GM18868 (cell line): Measurements from ENCODE around the gene CENPM.

ENCODE experiments used
- ATAC-seq: cut with Tn5 transposase; IDR thresholded peaks from one replicate; pipeline ENCODE4 v1.9.1; 2021; ENCODE audit warnings: mild to moderate bottlenecking, moderate library complexity; ENCODE audit not compliant: unreplicated experiment

The CENPM gene

DNA sequence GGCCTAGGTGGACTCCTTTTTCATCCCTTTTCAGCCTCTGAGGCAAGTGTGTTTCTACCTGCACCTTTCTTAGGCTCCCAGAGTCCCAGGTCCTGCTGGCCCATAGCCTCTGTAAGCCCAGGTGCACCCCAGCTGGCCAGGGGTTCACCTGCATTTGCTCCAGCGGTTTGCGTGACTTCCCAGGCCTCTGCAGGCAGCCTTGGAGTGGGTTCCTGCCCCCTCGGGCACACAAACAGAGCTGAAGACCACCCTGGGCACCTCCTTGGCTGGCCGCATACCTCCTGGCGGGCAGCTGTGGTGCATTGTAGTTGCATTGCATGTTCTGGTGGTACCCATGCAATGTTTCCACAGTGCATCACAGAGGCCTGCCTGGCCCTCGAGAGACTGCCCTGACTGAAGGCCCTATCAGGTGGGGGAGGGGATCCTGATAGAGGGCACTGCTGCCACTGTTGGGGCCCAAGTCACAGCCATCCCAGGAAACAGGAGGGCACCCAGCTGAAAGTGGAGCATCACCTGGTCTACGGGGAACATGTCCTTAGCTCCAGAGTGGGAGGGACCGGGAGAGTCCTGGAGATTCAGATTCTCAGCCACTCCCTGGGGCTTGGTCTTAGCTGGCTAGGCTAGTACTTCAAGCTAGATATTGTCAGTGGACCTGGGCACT lies 46.2 kb downstream of the CENPM start:
- no peak for ATAC-seq

DNA sequence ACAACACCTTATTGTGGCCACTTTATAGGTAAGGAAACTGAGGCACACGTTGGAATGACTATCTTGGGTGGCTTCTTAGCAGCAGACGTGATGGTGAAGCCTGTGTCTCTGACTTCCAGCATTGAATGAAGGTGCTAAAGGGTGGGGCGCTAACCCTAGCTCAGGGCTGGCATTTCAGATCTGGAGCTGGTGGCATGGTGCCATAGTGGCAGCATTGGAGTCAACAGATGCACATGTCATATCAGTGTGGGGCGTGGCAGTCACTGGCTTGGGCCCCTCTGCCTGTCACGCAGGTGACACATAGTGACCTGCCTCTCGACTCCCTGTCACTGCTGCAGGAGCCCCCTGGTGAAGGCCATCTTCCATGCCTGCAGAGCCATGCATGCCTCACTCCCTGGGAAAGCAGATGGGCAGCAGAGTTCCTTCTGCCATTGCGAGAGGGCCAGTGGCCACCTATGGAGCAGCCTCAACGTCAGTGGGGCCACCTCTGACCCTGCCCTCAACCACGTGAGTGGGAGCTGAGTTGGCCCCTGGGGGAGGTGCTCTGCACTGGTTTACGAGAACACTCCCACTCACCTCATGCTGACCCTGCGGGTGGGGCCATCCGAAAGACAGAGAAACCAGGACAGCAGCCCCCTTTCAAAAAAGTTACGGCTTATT lies 46.8 kb downstream of the CENPM start:
- no peak for ATAC-seq

DNA sequence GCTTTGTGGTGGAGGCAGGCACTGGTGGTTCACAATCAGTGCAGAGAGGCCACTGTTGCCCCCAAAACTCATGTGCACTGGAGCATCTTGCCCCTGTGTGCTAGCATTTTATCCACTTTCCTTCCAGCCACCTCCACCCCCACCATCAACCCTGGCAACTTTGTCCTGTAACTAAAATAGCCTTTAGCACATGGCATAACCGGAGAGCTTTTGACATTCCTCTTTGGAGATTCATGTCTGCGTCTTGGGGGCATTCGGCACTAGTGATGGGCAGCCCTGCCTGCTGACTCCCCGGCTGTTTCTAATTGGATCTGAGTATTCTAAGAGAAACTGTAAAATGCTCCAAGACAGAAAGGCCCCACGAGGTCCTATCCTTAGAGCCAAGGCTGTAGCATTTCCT lies 47.8 kb downstream of the CENPM start:
- ATAC-seq = no peak

DNA sequence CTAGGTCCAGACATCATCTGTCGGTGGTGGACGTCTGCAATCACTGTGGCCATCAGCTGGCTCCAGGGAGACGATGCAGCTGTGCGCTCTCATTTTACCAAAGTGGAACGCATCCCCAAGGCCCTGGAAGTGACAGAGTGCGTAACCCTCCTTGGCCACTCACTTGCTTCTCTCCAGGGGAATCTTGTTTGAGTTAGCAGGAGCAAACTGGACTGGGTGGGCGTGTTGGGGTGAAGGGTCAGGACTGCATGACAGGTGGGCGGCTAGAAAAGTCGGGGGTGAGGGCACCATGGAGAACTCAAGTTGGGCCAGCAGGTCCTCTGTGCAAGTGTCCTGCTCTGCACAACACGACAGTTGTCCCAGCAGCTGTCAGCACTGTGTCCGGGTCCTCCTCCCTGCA lies 48.3 kb downstream of the CENPM start:
- ATAC-seq = no peak

DNA sequence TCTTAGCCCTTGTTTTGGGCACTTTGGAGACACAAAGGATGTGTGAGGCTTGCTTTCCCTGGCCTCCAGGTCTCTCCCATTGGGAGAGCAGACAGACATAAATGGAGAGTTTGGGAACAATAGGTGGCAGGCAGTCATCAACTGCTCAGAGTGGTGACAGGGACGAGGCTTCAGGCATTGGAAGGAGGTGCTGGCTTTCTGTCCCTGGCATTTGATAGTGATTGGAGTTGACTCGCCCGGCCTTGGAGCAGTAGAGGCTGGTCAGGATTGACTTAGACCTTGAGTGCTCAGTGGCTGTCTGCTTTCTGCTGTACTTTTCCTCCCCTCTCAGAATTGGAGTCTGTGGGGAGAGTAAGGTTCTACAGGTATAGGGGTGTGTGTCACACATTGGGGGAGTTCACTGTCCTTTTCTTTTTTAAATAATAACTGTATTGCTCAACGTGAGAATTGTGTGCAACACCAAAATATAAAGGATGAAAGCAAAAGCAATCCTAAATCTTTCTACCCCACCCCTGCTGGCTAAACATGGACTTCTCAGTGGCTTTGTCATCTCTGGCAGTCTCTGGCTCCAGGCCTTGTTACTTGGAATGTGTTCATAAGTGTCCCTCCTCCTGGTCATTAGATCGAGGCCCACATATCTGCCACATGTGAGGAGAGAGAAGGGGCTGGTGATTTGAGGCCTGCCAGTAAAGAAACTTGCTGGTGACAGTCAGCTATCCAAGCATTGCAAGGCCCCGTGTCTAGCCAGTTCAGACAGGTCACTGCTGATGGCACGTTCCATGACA lies 53.2 kb downstream of the CENPM start:
- ATAC-seq = no peak

DNA sequence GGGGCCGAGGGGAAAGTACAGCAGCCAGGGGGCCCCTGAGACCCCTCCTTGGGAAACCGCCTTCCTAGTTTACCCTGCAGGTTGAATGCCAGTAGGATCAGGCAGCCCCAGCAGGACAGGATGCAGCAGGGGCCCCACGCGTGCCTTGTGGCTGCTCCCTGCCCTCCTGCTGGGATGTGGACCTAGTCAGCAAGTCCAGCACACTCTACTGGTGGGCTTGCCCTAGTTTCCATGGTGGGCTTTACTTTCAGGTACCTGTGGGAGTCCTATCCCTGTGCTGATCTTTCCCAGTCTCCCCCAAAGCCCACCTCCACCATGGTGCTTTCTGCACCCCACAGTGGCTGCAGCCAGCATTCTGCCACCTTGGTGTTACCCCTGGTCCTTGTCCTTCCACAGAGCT lies 54.2 kb downstream of the CENPM start:
- ATAC-seq = no peak

DNA sequence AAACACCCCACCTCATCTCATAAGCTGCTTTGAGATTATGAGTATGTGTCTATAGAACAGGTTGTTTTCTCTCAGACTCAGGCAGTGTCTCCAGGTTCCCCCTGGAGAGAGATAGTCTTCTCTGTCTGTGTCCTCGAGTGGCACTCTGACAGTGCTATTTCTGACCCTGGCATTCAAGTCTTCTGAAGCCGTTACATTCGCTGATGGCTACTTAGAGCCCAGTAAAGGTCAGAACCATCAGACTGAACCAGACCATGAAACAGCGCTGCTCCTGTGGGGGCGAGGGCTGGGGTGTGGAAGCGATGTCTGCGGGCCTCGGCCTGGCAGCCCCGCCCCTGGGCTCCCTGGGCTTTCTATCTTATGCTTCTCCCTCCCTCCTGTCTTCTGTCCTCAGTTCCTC lies 55.5 kb downstream of the CENPM start:
- ATAC-seq = no peak
